NCI-H460 (cell line): Measurements from ENCODE around the gene LANCL2. TPM values are rescaled to one million over a fixed set of nuclear protein-coding genes. Genes with fewer than 3 reads are reported as not detected.
"Not testable (repeated sequence)": the region's sequence is repeated elsewhere in the genome, so short reads cannot be mapped to it uniquely, and the experiment has no call there.

Source experiments
- DNase-seq: peaks from one replicate; pipeline ENCODE4 v3.0.0-alpha.2; 2016; ENCODE audit warnings: low read depth; ENCODE audit errors: extremely low read depth
- polyA plus RNA-seq: library from polyadenylated mRNA; depleted of rRNA; stranded (reverse); fragments of >200 nt; gene quantifications from 2 replicates; pipeline ENCODE4 v1.2.3, GENCODE V29; 2014; cell fraction: nucleus; rRNA removed
- total RNA-seq: library from RNA; depleted of rRNA; stranded (reverse); fragments of >200 nt; shearing (Covaris generic); gene quantifications from 2 replicates; pipeline ENCODE4 v1.2.3, GENCODE V29; 2014; rRNA removed

The LANCL2 gene, protein sequence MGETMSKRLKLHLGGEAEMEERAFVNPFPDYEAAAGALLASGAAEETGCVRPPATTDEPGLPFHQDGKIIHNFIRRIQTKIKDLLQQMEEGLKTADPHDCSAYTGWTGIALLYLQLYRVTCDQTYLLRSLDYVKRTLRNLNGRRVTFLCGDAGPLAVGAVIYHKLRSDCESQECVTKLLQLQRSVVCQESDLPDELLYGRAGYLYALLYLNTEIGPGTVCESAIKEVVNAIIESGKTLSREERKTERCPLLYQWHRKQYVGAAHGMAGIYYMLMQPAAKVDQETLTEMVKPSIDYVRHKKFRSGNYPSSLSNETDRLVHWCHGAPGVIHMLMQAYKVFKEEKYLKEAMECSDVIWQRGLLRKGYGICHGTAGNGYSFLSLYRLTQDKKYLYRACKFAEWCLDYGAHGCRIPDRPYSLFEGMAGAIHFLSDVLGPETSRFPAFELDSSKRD
- 2.8 and 4.6 TPM in 2 replicates for total RNA-seq
- 5.4 and 25.4 TPM in 2 replicates for polyA plus RNA-seq

DNA sequence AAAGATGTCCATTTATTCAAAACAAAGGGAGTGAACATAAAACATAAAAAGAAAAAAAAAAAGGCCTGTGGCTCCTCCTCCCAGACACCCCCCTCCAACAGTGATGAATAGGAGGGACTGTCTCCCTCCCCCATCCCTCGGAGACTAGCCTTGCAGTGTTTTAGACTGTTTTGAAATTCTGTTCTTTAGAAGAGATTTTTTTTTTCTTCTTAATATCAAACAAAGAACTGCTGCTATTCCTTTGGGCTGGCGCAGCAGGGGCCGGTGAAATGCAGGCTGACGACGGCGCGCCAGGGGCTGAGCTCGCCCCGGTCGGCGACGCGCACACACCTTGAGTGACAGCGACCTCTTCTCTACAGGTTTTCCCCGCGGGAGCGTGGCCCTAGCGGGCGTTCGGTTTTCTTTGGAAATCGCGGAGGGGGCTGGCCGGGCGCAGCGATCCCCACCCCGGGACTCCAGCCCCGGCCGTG, at the start of gene LANCL2:
TSS of gene LANCL2 (plus strand) at position 133 of the 470 bp plus-strand sequence. CDS start 689 bp downstream, outside the sequence.
- DNase-seq: no peak

DNA sequence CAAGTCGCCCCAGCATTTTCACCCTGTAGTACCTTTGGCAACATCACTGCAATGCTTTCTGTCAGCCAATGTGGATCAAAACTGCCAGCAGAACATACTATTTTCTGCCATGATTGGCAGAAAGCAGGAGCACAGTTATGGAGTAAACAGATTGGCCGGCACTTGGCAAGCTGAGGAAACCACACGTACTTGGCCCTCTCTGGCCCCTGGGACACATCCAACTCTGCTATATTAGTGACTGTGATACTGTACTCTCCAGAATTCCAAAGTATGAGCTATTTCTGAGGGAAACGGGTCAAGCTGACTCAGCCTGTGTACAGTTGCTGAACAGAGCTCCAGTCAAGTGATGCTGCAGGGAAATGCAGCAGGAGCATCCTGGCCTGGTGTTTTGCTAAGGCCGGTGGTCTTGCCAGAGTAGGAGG, 39.8 kb upstream of the LANCL2 start:
- no peak for DNase-seq

DNA sequence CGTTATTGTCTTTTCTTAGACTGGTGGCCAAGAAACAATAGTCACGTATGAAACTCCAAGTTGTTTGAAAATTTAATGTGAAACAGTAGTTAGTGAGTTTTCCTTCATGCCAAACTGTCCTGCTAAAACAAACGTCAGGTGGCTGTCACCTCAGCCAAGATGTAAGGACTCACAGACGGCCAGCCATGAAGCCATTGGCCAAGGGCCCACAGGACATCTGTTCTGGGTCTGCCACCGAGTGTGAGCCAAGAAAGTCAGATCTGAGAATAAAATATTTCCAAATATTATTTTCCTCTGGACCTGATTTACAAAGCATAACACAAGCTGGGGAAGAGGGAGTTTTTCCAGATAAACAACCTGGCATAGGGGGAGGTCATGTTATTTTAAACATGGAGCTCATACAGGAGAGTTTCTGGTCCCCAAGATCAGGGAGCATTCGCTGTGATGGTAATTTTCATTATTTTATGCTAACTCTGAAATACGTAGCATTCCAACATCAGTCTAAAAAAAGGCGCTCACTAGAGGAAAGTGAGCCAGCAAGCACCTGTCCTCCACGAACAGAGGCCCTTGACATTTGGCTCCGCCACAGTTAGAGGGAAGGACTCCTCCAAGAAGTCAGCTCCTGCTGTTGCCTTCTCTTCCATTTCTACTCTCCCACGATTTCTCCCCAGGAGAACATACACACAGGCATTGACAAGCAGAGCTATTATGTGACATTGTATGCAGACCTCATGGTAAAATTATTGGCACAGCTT, 38.9 kb upstream of the LANCL2 start:
- DNase-seq: no peak

DNA sequence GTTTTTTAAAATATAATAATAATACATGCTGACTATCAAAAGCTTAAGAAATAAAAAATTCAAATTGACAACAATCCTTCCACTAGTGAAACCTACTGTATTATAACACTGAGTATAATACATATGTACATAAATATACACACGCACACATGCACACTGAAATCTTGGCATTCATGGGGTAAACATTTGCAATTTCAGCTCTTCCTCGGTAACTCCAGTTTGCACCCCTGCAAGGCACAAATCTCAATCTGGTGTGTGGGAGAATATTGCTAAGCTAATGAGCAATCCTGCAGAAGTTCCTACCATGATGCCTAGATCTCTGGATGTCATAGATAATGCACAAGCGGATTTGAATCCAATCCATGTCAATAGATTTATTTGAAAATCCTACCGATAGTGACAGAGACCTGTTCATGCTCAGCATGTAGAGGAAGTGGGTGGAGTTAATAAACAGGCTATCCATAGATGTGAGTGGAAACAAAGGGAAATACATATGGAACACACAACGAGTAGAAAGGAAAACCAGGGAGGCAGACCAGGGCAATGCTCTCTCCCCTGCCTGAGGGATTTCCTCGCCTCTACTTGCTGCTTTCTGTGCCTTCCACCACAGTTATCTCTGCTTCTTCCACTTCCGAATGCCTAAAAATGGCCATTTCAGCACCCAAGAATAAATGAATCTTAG, 38.1 kb upstream of the LANCL2 start:
- DNase-seq: no peak

DNA sequence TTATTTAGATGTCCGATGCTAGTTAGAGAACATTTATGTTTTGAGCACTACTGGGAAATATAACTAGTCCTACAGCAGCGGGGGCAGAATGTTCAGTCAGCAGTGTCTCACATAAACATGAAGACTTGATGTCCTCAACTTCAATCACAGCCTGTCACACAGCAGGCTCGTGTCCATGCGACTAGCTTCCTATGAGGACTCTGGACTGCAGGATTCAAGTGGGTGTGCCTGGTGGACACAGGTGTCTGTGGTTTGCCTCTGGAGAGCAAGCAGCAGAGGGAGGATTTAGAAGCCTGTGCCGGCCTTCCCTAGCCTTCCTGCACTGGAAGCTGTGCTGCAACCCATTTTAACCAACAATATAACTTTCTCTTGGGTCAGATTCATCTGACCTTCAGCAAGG, 30.0 kb upstream of the LANCL2 start:
- DNase-seq: no peak

DNA sequence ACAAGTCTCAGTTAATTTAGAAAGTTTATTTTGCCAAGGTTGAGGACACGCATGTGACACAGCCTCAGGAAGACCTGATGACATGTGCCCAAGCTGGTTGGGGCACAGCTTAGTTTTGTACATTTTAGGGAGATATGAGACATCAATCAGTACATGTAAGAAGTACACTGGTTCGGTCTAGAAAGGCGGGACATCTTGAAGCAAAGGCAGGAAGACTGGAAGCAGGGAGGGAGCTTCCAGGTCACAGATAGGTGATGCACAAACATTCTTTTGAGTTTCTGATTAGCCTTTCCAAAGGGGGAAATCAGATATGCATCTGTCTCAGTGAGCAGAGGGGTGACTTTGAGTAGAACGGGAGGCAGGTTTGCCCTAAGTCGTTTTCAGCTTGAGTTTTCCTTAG, 29.4 kb upstream of the LANCL2 start:
- no peak for DNase-seq

DNA sequence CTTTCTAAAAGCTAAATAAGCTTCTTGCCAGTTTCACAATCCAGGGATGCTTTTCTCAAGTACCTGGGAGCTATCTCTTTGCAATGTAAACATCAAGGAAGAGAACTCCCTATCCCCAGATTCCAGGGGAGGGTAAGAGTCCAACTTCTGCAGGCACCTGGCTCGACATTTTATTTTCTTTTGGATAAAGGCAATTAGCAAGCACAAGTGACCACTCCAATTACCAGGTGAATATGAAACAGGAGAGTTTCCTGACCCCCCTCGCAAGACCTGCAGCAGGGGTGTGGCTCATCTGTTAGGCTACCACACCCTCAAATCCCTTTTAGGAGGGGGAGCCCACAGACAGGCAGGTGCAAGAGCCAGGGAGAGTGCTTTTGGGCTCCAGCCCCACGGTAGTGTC, 28.6 kb upstream of the LANCL2 start:
- no peak for DNase-seq

DNA sequence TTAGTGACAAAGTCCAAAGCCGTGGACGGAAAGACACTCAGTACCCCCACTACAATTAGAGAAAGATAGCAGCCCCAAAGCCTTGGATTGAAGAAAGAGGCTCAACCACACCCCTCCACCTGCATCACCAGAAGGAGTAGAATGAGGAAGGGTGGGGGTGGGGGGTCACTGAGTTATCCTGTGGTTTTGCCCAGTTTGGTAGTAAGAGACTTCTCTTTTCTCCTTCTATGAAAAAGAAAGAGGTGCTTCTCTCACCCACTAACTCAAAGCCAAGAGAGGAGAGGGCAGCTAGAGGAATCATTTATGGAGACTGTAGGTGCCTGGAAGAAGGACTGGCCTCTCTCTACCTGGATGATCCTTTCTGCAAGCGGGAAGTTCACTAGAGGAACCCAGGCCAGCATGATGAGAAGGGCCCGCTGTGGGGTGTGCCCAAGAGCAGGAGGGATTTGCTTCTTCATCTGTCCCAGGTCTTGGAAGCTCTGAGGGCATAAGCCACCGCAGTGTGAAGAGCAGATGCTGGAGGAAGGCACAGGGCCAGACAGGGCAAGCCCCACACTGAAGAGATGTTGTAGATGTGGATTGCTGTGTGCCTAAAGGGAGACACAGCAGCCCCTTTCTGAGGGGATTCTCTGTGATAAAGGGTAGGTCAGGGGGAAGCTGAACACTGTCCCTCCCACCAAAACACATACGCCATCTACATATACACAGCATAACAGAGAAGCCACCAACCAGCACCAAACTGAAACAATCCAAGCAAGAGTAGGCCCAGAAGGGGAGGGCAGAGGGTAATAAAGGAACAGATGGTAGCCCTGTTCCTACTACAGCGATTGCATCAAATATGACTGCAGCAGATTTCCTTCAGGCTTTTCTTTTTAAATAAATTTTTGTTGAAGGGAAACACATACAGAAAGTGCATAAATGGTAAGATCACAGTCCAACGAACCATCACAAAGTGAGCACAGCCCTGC, 25.8 kb upstream of the LANCL2 start:
- no peak for DNase-seq

DNA sequence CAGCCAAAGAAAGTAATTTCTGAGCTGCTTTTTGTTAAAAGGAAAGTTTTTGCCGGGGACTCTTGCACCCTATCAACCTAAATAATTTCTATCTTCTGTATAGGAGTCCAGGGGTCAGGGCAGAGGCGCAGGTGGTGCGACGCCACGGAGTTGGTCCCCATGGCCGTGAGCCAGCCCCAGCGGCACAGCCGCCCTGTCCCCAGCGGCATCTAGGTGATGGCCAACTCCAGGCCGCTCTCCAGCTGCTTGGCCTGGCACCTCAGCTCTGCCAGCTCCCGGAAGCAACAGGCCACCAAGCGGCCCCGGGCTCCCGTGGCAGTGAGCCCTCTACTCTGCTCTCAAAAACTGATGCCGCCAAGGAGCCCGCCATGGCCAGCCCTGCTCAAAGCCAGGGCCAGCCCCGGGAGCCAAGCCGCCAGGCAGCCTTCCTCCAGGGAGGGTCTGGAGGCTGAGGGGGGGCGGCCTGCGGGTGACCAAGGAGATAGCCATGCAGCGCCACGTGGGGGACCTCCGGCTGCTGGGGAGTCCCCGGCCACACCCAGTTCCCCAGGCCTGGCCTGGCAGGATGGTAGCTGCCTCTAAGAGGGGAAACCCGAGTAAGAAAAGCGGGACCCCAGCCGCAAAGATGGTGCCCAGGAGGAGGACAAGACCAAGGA, 22.8 kb upstream of the LANCL2 start:
- DNase-seq: no peak

DNA sequence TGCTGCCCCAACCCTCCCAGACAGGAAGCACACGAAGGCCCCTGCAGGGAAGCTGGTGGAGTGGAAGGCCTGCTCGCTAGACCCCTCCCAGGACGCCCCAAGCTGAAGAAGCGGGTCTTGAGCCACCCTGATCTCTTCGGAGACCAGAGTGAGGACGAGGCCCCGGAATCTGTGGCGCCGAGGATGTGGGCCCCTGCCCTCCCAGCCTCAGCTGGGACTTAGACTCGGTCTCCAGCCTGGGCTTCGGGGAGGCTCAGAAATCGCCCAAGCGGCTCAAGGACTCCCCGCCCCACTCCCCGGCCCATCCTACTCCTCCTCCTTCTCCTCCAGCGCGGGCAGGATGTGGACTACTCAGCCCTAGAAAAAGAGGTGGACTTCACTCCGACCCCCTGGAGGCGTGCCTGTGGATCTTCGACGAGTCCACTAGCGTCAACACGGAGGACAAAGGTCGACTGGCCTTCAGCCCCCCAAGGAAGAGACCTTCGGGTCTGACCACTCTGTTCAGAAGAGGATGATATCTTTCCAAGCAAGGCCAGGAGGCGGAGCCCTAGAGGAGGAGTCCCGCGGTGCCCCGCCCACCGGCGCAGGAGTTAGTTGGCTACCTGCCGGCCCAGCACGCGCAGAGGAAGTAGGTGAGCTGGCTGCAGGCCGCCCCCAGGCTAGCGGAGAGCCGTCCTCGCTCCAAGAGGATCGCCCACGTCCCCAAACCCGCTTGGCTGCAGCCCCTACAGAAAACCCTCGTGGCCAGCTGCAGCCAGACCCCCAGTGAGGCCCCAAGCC, 21.9 kb upstream of the LANCL2 start:
- no peak for DNase-seq

DNA sequence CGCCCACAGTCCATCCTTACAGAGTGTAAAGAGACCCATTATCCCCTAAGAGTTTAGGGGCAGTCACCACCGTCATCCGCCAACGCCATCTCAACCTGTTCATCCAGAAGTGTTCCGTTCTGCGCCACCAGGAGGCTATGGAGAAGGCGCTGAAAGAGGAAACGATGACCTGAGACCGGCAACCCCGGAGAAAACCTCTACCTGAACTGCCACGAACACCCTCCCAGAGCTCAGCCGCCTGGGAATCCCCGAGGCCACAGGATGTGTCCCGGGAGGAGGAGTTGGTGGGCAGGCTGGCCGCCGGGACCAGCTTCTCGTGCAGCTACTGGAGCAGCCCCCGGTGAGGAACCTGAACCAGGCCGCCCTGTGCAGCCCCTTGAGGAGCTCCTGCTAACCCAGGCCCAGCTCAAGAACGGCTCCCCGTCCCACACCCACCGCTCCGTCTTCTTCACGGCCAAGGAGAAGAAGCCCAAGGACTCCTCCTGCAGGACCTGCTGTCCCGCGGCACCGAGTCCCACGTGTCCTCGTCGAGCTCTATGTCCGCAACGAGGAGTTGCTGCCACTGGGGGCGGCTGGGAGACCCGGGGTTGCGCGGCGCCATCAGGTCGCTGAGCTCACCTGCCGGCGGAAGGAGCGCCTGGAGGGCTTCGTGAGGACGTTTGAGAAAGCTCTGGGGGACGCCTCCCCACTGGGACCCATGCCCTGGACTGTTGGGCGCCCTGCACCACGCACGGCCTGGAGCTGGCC, 21.1 kb upstream of the LANCL2 start:
- no peak for DNase-seq

DNA sequence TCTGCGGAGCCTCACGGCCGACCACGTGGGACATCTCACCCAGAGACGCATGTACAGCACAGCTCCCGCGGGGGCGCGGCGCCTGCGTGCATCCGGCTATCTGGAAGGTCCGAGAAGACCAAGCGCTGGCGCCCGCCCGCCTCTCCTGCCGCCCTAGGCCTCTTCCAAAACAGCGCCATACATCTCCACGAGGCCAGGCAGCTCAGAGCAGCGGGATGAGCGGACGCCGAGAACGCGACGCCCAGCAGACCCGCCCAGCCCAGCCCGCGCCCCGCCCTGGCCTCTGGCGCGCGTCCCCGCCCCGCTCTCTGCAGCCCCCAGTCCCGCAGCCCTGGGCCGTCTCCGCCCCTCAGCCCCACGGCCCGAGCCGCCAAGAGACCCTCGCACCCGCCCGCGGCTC, 20.3 kb upstream of the LANCL2 start:
- no peak for DNase-seq

DNA sequence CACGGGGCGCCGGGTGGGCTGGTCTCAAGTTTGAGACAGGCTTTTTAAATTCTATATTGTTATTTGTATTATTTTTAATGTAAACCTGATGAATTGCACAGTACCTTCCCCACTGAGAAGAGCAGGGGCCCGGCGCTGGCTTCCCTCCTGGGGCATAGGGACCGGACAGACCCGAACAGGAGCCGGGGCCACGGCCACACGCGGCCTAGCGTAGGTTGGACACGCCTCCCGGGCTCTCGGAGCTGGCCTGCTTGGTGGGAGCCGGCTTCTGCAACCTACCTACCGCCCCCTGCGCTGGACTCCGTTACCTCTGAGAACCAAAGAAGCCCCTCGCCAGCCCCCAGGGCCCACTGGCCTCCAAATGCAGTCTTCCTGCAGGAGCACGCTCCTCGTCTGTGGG, 19.8 kb upstream of the LANCL2 start:
- no peak for DNase-seq

DNA sequence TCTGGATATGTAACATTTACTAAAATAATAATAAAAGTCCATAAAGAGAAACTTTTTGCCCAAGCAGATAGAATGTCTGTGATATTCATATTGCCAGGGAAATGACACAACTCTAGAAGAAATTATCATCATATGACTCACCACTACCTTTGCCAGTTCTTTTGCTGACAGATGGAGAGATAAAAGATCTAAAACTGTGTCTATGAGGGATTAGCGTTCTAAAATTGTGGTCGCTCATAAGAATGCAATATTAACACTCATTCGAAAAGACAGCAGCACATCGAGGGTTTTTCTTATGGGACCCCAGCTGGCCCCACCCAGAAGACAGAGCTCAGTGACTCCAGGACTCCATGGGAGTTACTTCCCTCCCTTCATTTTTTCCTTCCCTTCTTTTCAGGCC, 16.6 kb upstream of the LANCL2 start:
- DNase-seq: no peak

DNA sequence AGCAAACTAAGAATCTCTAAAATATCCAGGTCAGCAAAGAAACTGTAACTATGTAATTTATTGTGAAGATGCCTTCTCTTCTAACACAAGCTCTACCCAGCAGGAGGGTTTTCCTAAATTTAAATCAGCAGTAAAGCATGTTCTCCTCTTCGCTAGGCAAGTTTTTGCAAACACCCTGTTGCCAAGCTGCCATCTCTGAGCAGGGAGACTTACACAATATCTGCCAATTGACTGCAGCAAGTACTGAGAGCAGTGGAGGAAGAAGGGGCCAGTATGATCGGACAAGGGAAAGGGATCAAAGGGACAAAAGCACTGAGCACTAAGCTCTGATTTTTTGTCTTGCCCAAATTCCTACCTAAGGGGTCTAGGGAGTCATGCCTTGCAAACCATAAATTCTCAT, 16.0 kb upstream of the LANCL2 start:
- no peak for DNase-seq

DNA sequence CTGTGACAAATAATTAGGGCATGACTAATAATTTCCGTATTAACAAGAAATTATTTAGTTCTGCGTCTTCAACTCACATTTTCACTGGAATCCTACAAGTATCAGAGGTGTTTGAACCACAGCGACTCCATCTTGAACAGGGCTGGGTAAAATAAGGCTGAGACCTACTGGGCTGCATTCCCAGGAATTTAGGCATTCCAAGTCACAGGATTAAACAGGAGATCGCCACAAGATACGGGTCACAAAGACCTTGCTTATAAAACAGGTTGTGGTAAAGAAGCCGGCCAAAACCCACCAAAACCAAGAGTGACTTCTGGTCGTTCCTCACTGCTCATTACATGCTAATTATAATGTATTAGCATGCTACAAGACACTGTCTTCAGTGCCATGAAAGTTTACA, 14.9 kb upstream of the LANCL2 start:
- no peak for DNase-seq

DNA sequence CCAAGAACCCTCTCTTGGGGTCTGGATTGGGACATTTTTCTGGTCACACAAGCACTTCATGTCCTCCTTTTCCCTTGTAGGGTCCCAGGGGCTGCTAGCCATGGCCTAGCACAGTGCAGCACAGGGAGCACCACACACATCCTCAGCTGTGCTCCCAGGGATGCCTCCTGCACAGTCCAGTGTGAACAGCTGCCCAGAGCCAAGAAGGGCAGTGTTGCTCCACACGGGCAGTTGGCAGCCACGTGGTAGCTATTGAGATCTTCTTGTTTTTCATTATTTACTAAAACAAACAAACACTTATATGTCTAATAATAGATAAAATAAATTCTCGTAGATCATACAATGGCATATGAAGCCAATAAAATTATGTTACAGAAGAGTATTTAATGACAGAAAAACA, 13.9 kb upstream of the LANCL2 start:
- DNase-seq: no peak

DNA sequence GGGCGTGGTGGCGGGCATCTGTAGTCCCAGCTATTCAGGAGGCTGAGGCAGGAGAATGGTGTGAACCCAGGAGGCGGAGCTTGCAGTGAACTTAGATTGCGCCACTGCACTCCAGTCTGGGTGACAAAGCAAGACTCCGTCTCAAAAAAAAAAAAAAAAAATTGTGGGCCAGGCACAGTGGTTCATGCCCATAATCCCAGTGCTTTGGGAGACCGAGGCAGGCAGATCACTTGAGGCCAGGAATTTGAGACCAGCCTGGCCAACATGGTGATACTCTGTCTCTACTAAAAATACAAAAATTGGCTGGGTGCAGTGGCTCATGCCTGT, 12.2 kb upstream of the LANCL2 start:
- not testable (repeated sequence) for DNase-seq
